Measurements from ENCODE around the gene GPR155. TPM values are rescaled to one million over a fixed set of nuclear protein-coding genes. Genes with fewer than 3 reads are reported as not detected.

Gene GPR155
- total RNA-seq, 1 experiment from 2014 or later: 2.1 TPM

GRCh38 chr2:174518395-174518794 lies 31.6 kb upstream of the GPR155 start:
- no peak overlapping the region for H3K27ac Mint-ChIP-seq (ENCODE audit: unreplicated experiment)
- peaks cover 32% of the 10 kb centered on the region for H3K27me3 Mint-ChIP-seq (ENCODE audit: unreplicated experiment)
- no peaks in the 10 kb centered on the region for H3K9me3 Mint-ChIP-seq (ENCODE audit: low read depth, unreplicated experiment)
- H3K4me3 Mint-ChIP-seq (ENCODE audit: low read depth, unreplicated experiment): no peak overlapping the region
- BruUV-seq (replicated peaks): no TSS peak
- DNase-seq: no peak
- CTCF ChIA-PET: no interaction called here
- intact Hi-C loops (cut with micrococcal nuclease; ENCODE audit: unreplicated experiment): no loop called here
- H3K4me1 Mint-ChIP-seq (ENCODE audit: low read depth, unreplicated experiment): no peaks in the 10 kb centered on the region
- no peak for TF ChIP-seq CTCF (IDR thresholded peaks at IDR 0.05; ENCODE audit: unreplicated experiment)
- no peaks in the 10 kb centered on the region for H3K36me3 Mint-ChIP-seq (ENCODE audit: insufficient read depth, unreplicated experiment)

GRCh38 chr2:174516501-174517378 lies 29.9 kb upstream of the GPR155 start:
- Mint-ChIP-seq H3K36me3 (ENCODE audit: insufficient read depth, unreplicated experiment) (no peaks in the 10 kb centered on the region), H3K27me3 (ENCODE audit: unreplicated experiment) (peaks cover 29% of the 10 kb centered on the region), H3K4me3 (ENCODE audit: low read depth, unreplicated experiment) (no peak overlapping the region), H3K4me1 (ENCODE audit: low read depth, unreplicated experiment) (no peaks in the 10 kb centered on the region), H3K9me3 (ENCODE audit: low read depth, unreplicated experiment) (peaks cover 7% of the 10 kb centered on the region), H3K27ac (ENCODE audit: unreplicated experiment) (no peak overlapping the region)
- intact Hi-C loops (cut with micrococcal nuclease; ENCODE audit: unreplicated experiment): no loop called here
- no peak for DNase-seq
- no peak for TF ChIP-seq CTCF (IDR thresholded peaks at IDR 0.05; ENCODE audit: unreplicated experiment)
- no TSS peak for BruUV-seq (replicated peaks)
- CTCF ChIA-PET: no interaction called here

GRCh38 chr2:174512345-174512744 lies 25.5 kb upstream of the GPR155 start:
- CTCF ChIA-PET: no interaction called here
- H3K9me3 Mint-ChIP-seq (ENCODE audit: low read depth, unreplicated experiment): peaks cover 21% of the 10 kb centered on the region
- H3K36me3 Mint-ChIP-seq (ENCODE audit: insufficient read depth, unreplicated experiment): no peaks in the 10 kb centered on the region
- BruUV-seq (replicated peaks): no TSS peak
- no peak for DNase-seq
- intact Hi-C loops (cut with micrococcal nuclease; ENCODE audit: unreplicated experiment): no loop called here
- H3K4me1 Mint-ChIP-seq (ENCODE audit: low read depth, unreplicated experiment): no peaks in the 10 kb centered on the region
- no peak for TF ChIP-seq CTCF (IDR thresholded peaks at IDR 0.05; ENCODE audit: unreplicated experiment)
- no peak overlapping the region for H3K27ac Mint-ChIP-seq (ENCODE audit: unreplicated experiment)
- H3K4me3 Mint-ChIP-seq (ENCODE audit: low read depth, unreplicated experiment): no peak overlapping the region
- no peaks in the 10 kb centered on the region for H3K27me3 Mint-ChIP-seq (ENCODE audit: unreplicated experiment)

GRCh38 chr2:174511580-174512260 lies 24.9 kb upstream of the GPR155 start:
- Mint-ChIP-seq H3K9me3 (ENCODE audit: low read depth, unreplicated experiment) (peaks cover 21% of the 10 kb centered on the region), H3K27me3 (ENCODE audit: unreplicated experiment) (no peaks in the 10 kb centered on the region), H3K27ac (ENCODE audit: unreplicated experiment) (no peak overlapping the region), H3K4me1 (ENCODE audit: low read depth, unreplicated experiment) (no peaks in the 10 kb centered on the region), H3K4me3 (ENCODE audit: low read depth, unreplicated experiment) (no peak overlapping the region), H3K36me3 (ENCODE audit: insufficient read depth, unreplicated experiment) (no peaks in the 10 kb centered on the region)
- BruUV-seq (replicated peaks): no TSS peak
- intact Hi-C loops (cut with micrococcal nuclease; ENCODE audit: unreplicated experiment): no loop called here
- no peak for TF ChIP-seq CTCF (IDR thresholded peaks at IDR 0.05; ENCODE audit: unreplicated experiment)
- CTCF ChIA-PET: no interaction called here
- DNase-seq: no peak

Measured in Calu3 (cell line).